PC-3 (cell line): Measurements from ENCODE around the gene CCDC158. TPM values are rescaled to one million over a fixed set of nuclear protein-coding genes. Genes with fewer than 3 reads are reported as not detected.

Experiments
- ATAC-seq: fragments of 200-7000 bp; cut with Tn5 transposase; 2 replicates; pipeline ENCODE4 v1.9.1; 2020; ENCODE audit warnings: mild to moderate bottlenecking, moderate library complexity
- BruUV-seq: library from RNA; stranded (reverse); fragments of 400-500 nt; replicated peaks from 2 replicates; lab custom pipeline; 2021; lab: Mats Ljungman, UMichigan
- CTCF ChIA-PET: fragments of 300-600 bp; sonication (Branson Sonifier 250); formaldehyde crosslinking; loops from one replicate; lab custom pipeline; 2022; ENCODE audit warnings: antibody characterized with exemption; lab: Charles Lee
- POLR2A ChIA-PET: fragments of 300-600 bp; sonication (Branson Sonifier 250); formaldehyde crosslinking; loops from one replicate; lab custom pipeline; 2022; ENCODE audit warnings: antibody characterized with exemption; ENCODE audit not compliant: unreplicated experiment; lab: Charles Lee
- DNase-seq: peaks from one replicate; pipeline ENCODE4 v3.0.0-alpha.2; 2015
- H2AFZ ChIP-seq: fragments of 300-600 bp; sonication (generic); 2 replicates; pipeline ENCODE4 v1.6.0; 2016; ENCODE audit warnings: antibody characterized with exemption, low read length
- H3F3A ChIP-seq: fragments of 300-600 bp; sonication (generic); one replicate; pipeline ENCODE4 v1.6.0; 2017; ENCODE audit warnings: antibody characterized with exemption, low read length, control low read depth, mild to moderate bottlenecking; ENCODE audit not compliant: unreplicated experiment
- H3K27ac ChIP-seq: fragments of 300-600 bp; sonication (generic); 2 replicates; pipeline ENCODE4 v1.5.1; 2016; ENCODE audit warnings: mild to moderate bottlenecking, low read length
- H3K27me3 ChIP-seq: fragments of 300-600 bp; sonication (generic); 2 replicates; pipeline ENCODE4 v1.6.1; 2016; ENCODE audit warnings: low read length, mixed read lengths
- H3K36me3 ChIP-seq: fragments of 300-600 bp; sonication (generic); 2 replicates; pipeline ENCODE4 v1.6.1; 2016; ENCODE audit warnings: low read depth, mixed run types, low read length, mixed read lengths
- H3K4me1 ChIP-seq: fragments of 300-600 bp; sonication (generic); 2 replicates; pipeline ENCODE4 v1.5.1; 2016; ENCODE audit warnings: low read length; ENCODE audit not compliant: insufficient read depth
- H3K4me2 ChIP-seq: fragments of 300-600 bp; sonication (generic); 2 replicates; pipeline ENCODE4 v1.6.0; 2016; ENCODE audit warnings: low read length
- H3K4me3 ChIP-seq: fragments of 300-600 bp; sonication (generic); 2 replicates; pipeline ENCODE4 v1.5.1; 2016; ENCODE audit warnings: mild to moderate bottlenecking, low read length, mixed read lengths
- H3K79me2 ChIP-seq: fragments of 300-600 bp; sonication (generic); 2 replicates; pipeline ENCODE4 v1.6.1; 2017; ENCODE audit warnings: low read length, mixed read lengths
- H3K9ac ChIP-seq: fragments of 300-600 bp; sonication (generic); 2 replicates; pipeline ENCODE4 v1.6.0; 2016; ENCODE audit warnings: mild to moderate bottlenecking, low read length
- H3K9me2 ChIP-seq: fragments of 300-600 bp; sonication (generic); replicated peaks from 2 replicates; pipeline ENCODE4 v1.6.1; 2016; ENCODE audit warnings: mixed run types, low read length, mixed read lengths
- H3K9me3 ChIP-seq: fragments of 300-600 bp; sonication (generic); 2 replicates; pipeline ENCODE4 v1.6.1; 2016; ENCODE audit warnings: low read length, mixed read lengths
- H4K20me1 ChIP-seq: fragments of 300-600 bp; sonication (generic); 2 replicates; pipeline ENCODE4 v1.6.1; 2016; ENCODE audit warnings: low read length, mixed read lengths
- CTCF ChIP-seq: fragments of 300-600 bp; sonication (generic); conservative IDR thresholded peaks from 2 replicates; pipeline ENCODE4 v1.5.1; 2017; ENCODE audit warnings: antibody characterized with exemption, low read depth, mild to moderate bottlenecking, low read length
- EZH2 ChIP-seq: fragments of 300-600 bp; sonication (generic); IDR thresholded peaks from one replicate; pipeline ENCODE4 v1.6.1; 2017; ENCODE audit warnings: antibody characterized with exemption, mild to moderate bottlenecking, low read length; ENCODE audit not compliant: unreplicated experiment
- EZH2phosphoT487 ChIP-seq: fragments of 300-600 bp; sonication (generic); IDR thresholded peaks from 2 replicates; pipeline ENCODE4 v1.6.1; 2018; ENCODE audit warnings: mild to moderate bottlenecking, antibody characterized with exemption, low read length, borderline replicate concordance
- intact Hi-C: fragments of 100-400 bp; cut with micrococcal nuclease; formaldehyde crosslinking; loops from 2 replicates; pipeline ENCODE4 v1.9.0; 2023
- total RNA-seq: library from RNA; depleted of rRNA; stranded (reverse); fragments of >200 nt; gene quantifications from 2 replicates; pipeline ENCODE4 v1.2.3, GENCODE V29; 2014

Gene CCDC158
- total RNA-seq, 1 experiment from 2014 or later = not detected

- H2AFZ ChIP-seq = peak overlapping the region; percentile 92
- intact Hi-C loops = loop anchor here (1.0 to 10.0 kb wide), 5 partner anchors 56 to 198 kb away; partner anchors contain the start of genes FAM47E and SCARB2
- BruUV-seq = TSS peak; percentile 47
- peak overlapping the region; percentile 81 for H3K4me2 ChIP-seq
- H3K4me3 ChIP-seq = peak overlapping the region; percentile 99
- TF ChIP-seq CTCF (peak; percentile 61), EZH2 (no peak)
- H3K79me2 ChIP-seq = peaks cover 45% of the 10 kb centered on the region
- H3K36me3 ChIP-seq = peaks cover 3% of the 10 kb centered on the region; the same call in 1 of the 2 replicates
- H3K27ac ChIP-seq = peak overlapping the region; percentile 83
- ATAC-seq (peak; percentile 62), DNase-seq (peak; percentile 49)
- H3K4me1 ChIP-seq = peaks cover 22% of the 10 kb centered on the region
- H4K20me1 ChIP-seq = no peaks in the 10 kb centered on the region
- H3K9ac ChIP-seq = peak overlapping the region; percentile 89
- no peaks in the 10 kb centered on the region for H3K9me2 ChIP-seq
- ChIA-PET CTCF (interaction anchor here (1.2 kb wide), 1 partner anchor 126 kb away, joined by 5 read pairs; no protein-coding TSS in a partner anchor), POLR2A (interaction anchor here (0.6 kb wide), 1 partner anchor 378 kb away, joined by 4 read pairs; no protein-coding TSS in a partner anchor)
- no peaks in the 10 kb centered on the region for H3K27me3 ChIP-seq
- H3K9me3 ChIP-seq = no peaks in the 10 kb centered on the region
- no peaks in the 10 kb centered on the region for H3F3A ChIP-seq
These were observed 113.9 kb downstream of the CCDC158 start for GRCh38 chr4:76306882-76307659.

GRCh38 chr4:76305971-76306881 is 114.7 kb downstream of the CCDC158 start, which contains the start of gene STBD1:
Gene STBD1, plus strand, starts transcription at chr4:76306733. Its CDS starts 37 bp downstream, at chr4:76306770.
- Histone ChIP-seq H3K4me1 (peaks cover 29% of the 10 kb centered on the region), H3K9me2 (no peaks in the 10 kb centered on the region), H3K27me3 (no peaks in the 10 kb centered on the region), H3K4me2 (peak within 1 kb of the TSS; percentile 81), H2AFZ (peak within 1 kb of the TSS; percentile 92), H3K36me3 (peaks cover 3% of the 10 kb centered on the region; the same call in 1 of the 2 replicates), H3F3A (no peaks in the 10 kb centered on the region), H3K27ac (peak within 1 kb of the TSS; percentile 83), H3K4me3 (peak within 1 kb of the TSS; percentile 99), H3K9me3 (no peaks in the 10 kb centered on the region), H3K9ac (peak within 1 kb of the TSS; percentile 89), H3K79me2 (peaks cover 45% of the 10 kb centered on the region), H4K20me1 (no peaks in the 10 kb centered on the region)
- ChIA-PET POLR2A (interaction anchor here (0.5 to 0.7 kb wide), 2 partner anchors 40 to 91 kb away, joined by 3 read pairs; no protein-coding TSS in a partner anchor), CTCF (interaction anchor here (0.6 to 1.2 kb wide), 3 partner anchors 28 to 126 kb away, joined by 3 to 5 read pairs (median 4); no protein-coding TSS in a partner anchor)
- ATAC-seq = peak; percentile 79
- DNase-seq = peak; percentile 71
- no TSS peak for BruUV-seq
- TF ChIP-seq EZH2 = no peak
- no peak for TF ChIP-seq CTCF
- no peak for TF ChIP-seq EZH2phosphoT487
- intact Hi-C loops = loop anchor here (1.0 to 10.0 kb wide), 5 partner anchors 55 to 199 kb away; partner anchors contain the start of genes FAM47E and SCARB2
